ENCODE data around the gene C1QTNF6. TPM values are rescaled to one million over a fixed set of nuclear protein-coding genes. Genes with fewer than 3 reads are reported as not detected.
"Not testable (repeated sequence)": the region's sequence is repeated elsewhere in the genome, so short reads cannot be mapped to it uniquely, and the experiment has no call there.

The C1QTNF6 gene
- total RNA-seq: 3.7 and 3.8 TPM in 2 replicates
- polyA plus RNA-seq (2012): 6.5 TPM

GRCh38 chr22:37187891-37188761 is at the start of gene C1QTNF6:
Gene C1QTNF6 (minus strand): TSS chr22:37188247. CDS start chr22:37188213, 34 bp downstream.
- no peak for DNase-seq (ENCODE audit: low read depth)

- DNase-seq (ENCODE audit: low read depth): no peak
These were observed 48.0 kb upstream of the C1QTNF6 start for GRCh38 chr22:37235897-37236607.

GRCh38 chr22:37234736-37235711 is 47.0 kb upstream of the C1QTNF6 start:
- DNase-seq (ENCODE audit: low read depth): no peak

GRCh38 chr22:37233751-37234631 is 45.9 kb upstream of the C1QTNF6 start:
- no peak for DNase-seq (ENCODE audit: low read depth)

- DNase-seq (ENCODE audit: low read depth): not testable (repeated sequence)
These were observed 45.3 kb upstream of the C1QTNF6 start for GRCh38 chr22:37233371-37233750.

- DNase-seq (ENCODE audit: low read depth): no peak
These were observed 44.3 kb upstream of the C1QTNF6 start for GRCh38 chr22:37232140-37232998.

GRCh38 chr22:37231406-37232139 is 43.5 kb upstream of the C1QTNF6 start:
- no peak for DNase-seq (ENCODE audit: low read depth)

GRCh38 chr22:37230673-37231405 is 42.8 kb upstream of the C1QTNF6 start:
- DNase-seq (ENCODE audit: low read depth): no peak

GRCh38 chr22:37229805-37230672 is 42.0 kb upstream of the C1QTNF6 start:
- DNase-seq (ENCODE audit: low read depth): peak; percentile 32

GRCh38 chr22:37229012-37229804 is 41.2 kb upstream of the C1QTNF6 start:
- peak; percentile 48 for DNase-seq (ENCODE audit: low read depth)

- DNase-seq (ENCODE audit: low read depth): no peak
These were observed 40.3 kb upstream of the C1QTNF6 start for GRCh38 chr22:37228106-37229011.

- no peak for DNase-seq (ENCODE audit: low read depth)
These were observed 38.5 kb upstream of the C1QTNF6 start for GRCh38 chr22:37226514-37226913.

- DNase-seq (ENCODE audit: low read depth): no peak
These were observed 38.0 kb upstream of the C1QTNF6 start for GRCh38 chr22:37226087-37226486.

- DNase-seq (ENCODE audit: low read depth): no peak
These were observed 37.4 kb upstream of the C1QTNF6 start for GRCh38 chr22:37225481-37225880.
